Chondrocyte (in vitro differentiated cells): ENCODE data around the gene SMARCC1. TPM values are rescaled to one million over a fixed set of nuclear protein-coding genes. Genes with fewer than 3 reads are reported as not detected.

Experiments
- DNase-seq: peaks from one replicate; pipeline ENCODE4 v3.0.0; 2021; ENCODE audit warnings: mixed read lengths, low spot score
- H3K27ac Mint-ChIP-seq: one replicate; pipeline ENCODE4 v1.8.0; 2021; ENCODE audit warnings: mild to moderate bottlenecking, moderate library complexity, mixed read lengths; ENCODE audit not compliant: unreplicated experiment
- H3K27me3 Mint-ChIP-seq: 2 replicates; pipeline ENCODE4 v1.8.0; 2021; ENCODE audit warnings: low read depth, mixed read lengths
- H3K36me3 Mint-ChIP-seq: 2 replicates; pipeline ENCODE4 v1.8.0; 2021; ENCODE audit warnings: low read depth, mixed read lengths
- H3K4me1 Mint-ChIP-seq: 2 replicates; pipeline ENCODE4 v1.8.0; 2021; ENCODE audit warnings: low read depth, mild to moderate bottlenecking, mixed read lengths
- H3K4me3 Mint-ChIP-seq: one replicate; pipeline ENCODE4 v1.8.0; 2021; ENCODE audit warnings: mild to moderate bottlenecking, moderate library complexity, mixed read lengths; ENCODE audit not compliant: unreplicated experiment
- H3K9me3 Mint-ChIP-seq: 2 replicates; pipeline ENCODE4 v1.8.0; 2021; ENCODE audit warnings: low read depth, mixed read lengths
- total RNA-seq: library from RNA; stranded (reverse); gene quantifications from 3 replicates; pipeline ENCODE4 v1.2.1, GENCODE V29; 2021
- TF ChIP-seq, protein P1 (sequence below): fragments of 200-600 bp; sonication (generic); IDR thresholded peaks from 2 replicates; pipeline ENCODE4 v1.5.0; 2021; ENCODE audit warnings: antibody characterized with exemption, mild to moderate bottlenecking, moderate library complexity

SMARCC1 gene
- total RNA-seq, 1 donor from 2014 or later = 83.5 TPM

DNA sequence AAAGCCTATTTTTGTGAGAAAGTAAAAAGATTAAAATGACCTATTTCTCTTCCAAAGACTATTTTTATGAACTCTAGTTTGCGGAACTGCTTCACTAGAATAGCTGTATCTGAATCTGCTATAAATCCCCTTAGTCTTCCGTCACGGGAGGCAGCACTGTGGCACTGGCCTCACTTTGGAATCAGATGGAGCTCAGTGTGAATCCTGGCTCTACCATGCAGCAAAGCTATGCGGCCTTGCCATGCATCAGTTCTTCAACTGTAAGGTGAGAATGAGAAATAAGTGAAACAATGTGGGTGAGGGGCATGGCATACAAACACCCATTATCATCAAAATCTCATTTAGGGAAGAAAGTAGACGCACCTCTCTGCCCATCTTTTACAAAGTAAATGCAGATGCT lies 175.5 kb downstream of the SMARCC1 start:
- Mint-ChIP-seq H3K27me3 (no peaks in the 10 kb centered on the region), H3K4me1 (peaks cover 22% of the 10 kb centered on the region), H3K4me3 (no peak overlapping the region), H3K36me3 (peaks cover 32% of the 10 kb centered on the region), H3K27ac (peak overlapping the region; percentile 55), H3K9me3 (no peaks in the 10 kb centered on the region)
- TF ChIP-seq, protein P1, sequence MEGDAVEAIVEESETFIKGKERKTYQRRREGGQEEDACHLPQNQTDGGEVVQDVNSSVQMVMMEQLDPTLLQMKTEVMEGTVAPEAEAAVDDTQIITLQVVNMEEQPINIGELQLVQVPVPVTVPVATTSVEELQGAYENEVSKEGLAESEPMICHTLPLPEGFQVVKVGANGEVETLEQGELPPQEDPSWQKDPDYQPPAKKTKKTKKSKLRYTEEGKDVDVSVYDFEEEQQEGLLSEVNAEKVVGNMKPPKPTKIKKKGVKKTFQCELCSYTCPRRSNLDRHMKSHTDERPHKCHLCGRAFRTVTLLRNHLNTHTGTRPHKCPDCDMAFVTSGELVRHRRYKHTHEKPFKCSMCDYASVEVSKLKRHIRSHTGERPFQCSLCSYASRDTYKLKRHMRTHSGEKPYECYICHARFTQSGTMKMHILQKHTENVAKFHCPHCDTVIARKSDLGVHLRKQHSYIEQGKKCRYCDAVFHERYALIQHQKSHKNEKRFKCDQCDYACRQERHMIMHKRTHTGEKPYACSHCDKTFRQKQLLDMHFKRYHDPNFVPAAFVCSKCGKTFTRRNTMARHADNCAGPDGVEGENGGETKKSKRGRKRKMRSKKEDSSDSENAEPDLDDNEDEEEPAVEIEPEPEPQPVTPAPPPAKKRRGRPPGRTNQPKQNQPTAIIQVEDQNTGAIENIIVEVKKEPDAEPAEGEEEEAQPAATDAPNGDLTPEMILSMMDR = no peak
- no peak for DNase-seq

DNA sequence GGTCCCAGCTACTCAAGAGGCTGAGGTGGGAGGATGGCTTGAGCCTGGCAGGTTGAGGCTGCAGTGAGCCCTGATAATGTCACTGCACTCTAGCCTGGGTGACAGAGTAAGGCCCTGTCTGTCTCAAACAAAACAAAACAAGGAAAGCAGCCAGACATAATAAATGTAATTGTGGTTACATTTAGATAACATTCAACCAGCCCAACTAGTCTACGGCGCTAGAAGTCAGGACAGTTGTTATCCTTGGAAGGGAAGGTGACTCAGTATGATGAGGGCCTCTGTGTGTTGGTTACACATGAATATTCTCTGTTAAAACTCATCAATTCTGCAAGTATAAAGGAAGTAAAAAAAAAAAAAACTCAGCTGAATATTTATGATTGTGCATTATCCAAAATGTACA lies 176.0 kb downstream of the SMARCC1 start:
- no peak overlapping the region for H3K4me3 Mint-ChIP-seq
- TF ChIP-seq, protein P1 = no peak
- H3K9me3 Mint-ChIP-seq = no peaks in the 10 kb centered on the region
- DNase-seq = no peak
- peak overlapping the region; percentile 55 for H3K27ac Mint-ChIP-seq
- peaks cover 31% of the 10 kb centered on the region for H3K36me3 Mint-ChIP-seq
- no peaks in the 10 kb centered on the region for H3K27me3 Mint-ChIP-seq
- peaks cover 18% of the 10 kb centered on the region for H3K4me1 Mint-ChIP-seq

DNA sequence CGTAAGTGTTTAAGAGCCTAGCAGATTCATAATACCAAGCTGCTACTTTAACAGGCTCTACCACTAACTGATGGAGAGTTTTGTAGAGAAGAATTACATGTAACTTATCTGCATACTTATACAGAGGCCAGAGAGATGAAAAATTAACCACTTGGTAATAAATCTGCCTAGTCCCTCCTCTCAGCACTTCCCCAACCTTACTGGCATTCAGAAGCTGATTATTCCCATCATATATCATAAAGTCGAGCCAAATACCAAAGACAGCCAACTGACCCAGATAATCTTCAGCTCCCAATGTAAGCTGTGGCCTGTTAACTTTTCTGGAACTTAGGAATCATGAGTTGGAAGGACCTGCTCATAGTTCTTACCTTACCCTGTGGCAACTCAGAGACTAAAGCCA lies 177.5 kb downstream of the SMARCC1 start:
- TF ChIP-seq, protein P1 = no peak
- Mint-ChIP-seq H3K4me1 (peaks cover 14% of the 10 kb centered on the region), H3K9me3 (no peaks in the 10 kb centered on the region), H3K27ac (no peak overlapping the region), H3K4me3 (no peak overlapping the region), H3K36me3 (peaks cover 20% of the 10 kb centered on the region), H3K27me3 (no peaks in the 10 kb centered on the region)
- no peak for DNase-seq

DNA sequence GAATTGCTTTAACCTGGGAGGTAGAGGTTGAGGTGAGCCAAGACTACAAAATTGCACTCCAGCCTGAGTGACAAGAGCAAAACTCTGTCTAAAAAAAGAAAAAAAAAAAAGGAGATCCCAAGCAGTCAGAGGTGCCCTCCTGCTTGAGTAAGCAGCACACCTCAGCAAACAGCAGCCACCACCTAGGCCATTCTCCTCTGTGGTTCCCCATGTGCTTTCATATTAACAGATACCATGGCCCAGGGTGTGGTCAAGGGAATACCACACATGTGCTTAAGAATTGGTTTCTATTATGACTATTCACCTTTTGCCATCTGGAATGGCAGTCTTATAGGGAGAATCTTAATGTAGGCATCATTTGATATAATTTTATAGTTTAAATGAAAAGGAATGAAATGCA lies 178.4 kb downstream of the SMARCC1 start:
- TF ChIP-seq, protein P1 = no peak
- no peaks in the 10 kb centered on the region for H3K9me3 Mint-ChIP-seq
- peaks cover 13% of the 10 kb centered on the region for H3K36me3 Mint-ChIP-seq
- peaks cover 14% of the 10 kb centered on the region for H3K4me1 Mint-ChIP-seq
- no peaks in the 10 kb centered on the region for H3K27me3 Mint-ChIP-seq
- no peak overlapping the region for H3K4me3 Mint-ChIP-seq
- no peak for DNase-seq
- H3K27ac Mint-ChIP-seq = no peak overlapping the region

DNA sequence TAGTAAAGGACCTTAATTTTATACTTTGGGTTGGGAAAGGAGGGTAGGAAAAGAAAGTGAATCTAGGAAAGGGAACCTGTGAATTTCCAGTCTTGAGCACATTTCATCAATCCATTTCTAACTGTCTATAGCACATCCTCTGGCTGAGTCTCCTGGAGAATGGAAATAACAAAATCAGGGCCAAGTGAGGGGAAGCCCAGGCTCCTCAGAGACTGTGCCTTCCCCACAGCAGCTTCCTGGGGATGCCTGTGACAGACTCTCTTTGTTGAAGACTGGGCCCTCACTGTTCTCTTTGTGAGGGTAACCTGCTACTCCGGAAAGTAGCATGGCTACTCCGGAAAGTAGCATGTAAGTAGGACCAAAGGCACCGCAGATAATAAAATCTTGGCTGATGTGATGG lies 180.4 kb downstream of the SMARCC1 start:
- Mint-ChIP-seq H3K4me3 (no peak overlapping the region), H3K27me3 (no peaks in the 10 kb centered on the region), H3K36me3 (peaks cover 17% of the 10 kb centered on the region), H3K4me1 (peaks cover 13% of the 10 kb centered on the region), H3K9me3 (no peaks in the 10 kb centered on the region), H3K27ac (no peak overlapping the region)
- TF ChIP-seq, protein P1 = no peak
- DNase-seq = no peak
